Measurements from ENCODE around the gene ASB1. TPM values are rescaled to one million over a fixed set of nuclear protein-coding genes. Genes with fewer than 3 reads are reported as not detected.

The ASB1 gene
- total and polyA plus RNA-seq, 2 of the 13 experiments (the other 11 are each of a cell fraction or from before 2014, with no cell fraction given), result 48.6 to 49.2 TPM

- TF ChIP-seq ZNF318 (CRISPR knock-in tag; IDR thresholded peaks at IDR 0.05), result peak; percentile 91
- peak; percentile 70; the same call in 1 of the 2 replicates for TF ChIP-seq ZFP82 (CRISPR knock-in tag; IDR thresholded peaks at IDR 0.05; ENCODE audit: borderline replicate concordance)
- TF ChIP-seq ZNF317 (CRISPR knock-in tag; IDR thresholded peaks at IDR 0.05), result peak; percentile 95
- no peak for TF ChIP-seq SP1 (IDR thresholded peaks at IDR 0.05)
- peak; percentile 61; the same call in 1 of the 2 replicates for TF ChIP-seq SP1 (CRISPR knock-in tag; IDR thresholded peaks at IDR 0.05)
- no peak for TF ChIP-seq CENPX (CRISPR knock-in tag; IDR thresholded peaks at IDR 0.05)
- no peak for TF ChIP-seq ZNF570 (CRISPR knock-in tag; IDR thresholded peaks at IDR 0.05; ENCODE audit: borderline replicate concordance)
- TF ChIP-seq TARDBP (CRISPR knock-in tag; IDR thresholded peaks at IDR 0.05), result peak; percentile 100
- peak; percentile 97 for TF ChIP-seq ZNF724P (CRISPR knock-in tag; IDR thresholded peaks at IDR 0.05; ENCODE audit: borderline replicate concordance)
- TF ChIP-seq NFYB (CRISPR knock-in tag; IDR thresholded peaks at IDR 0.05), result no peak
- no peak for TF ChIP-seq DNMT1 (CRISPR knock-in tag; IDR thresholded peaks at IDR 0.05)
- TF ChIP-seq SATB2 (CRISPR knock-in tag; IDR thresholded peaks at IDR 0.05), result no peak; the same call in 1 of the 2 replicates
- TF ChIP-seq E2F2 (CRISPR knock-in tag; IDR thresholded peaks at IDR 0.05; ENCODE audit: borderline replicate concordance), result no peak
- TF ChIP-seq KAT8 (CRISPR knock-in tag; IDR thresholded peaks at IDR 0.05), result peak; percentile 93
- peak; percentile 77 for TF ChIP-seq ZNF781 (CRISPR knock-in tag; IDR thresholded peaks at IDR 0.05; ENCODE audit: borderline replicate concordance, not compliant biosample characterization)
- 0 out of 2 replicates have a peak, but pooled peaks have one; percentile 34 for TF ChIP-seq MAF1 (CRISPR knock-in tag; IDR thresholded peaks at IDR 0.05; ENCODE audit: borderline replicate concordance)
- peak; percentile 98 for TF ChIP-seq RCOR2 (CRISPR knock-in tag; IDR thresholded peaks at IDR 0.05)
- no peak for TF ChIP-seq ZNF713 (CRISPR knock-in tag; IDR thresholded peaks at IDR 0.05)
- no peak; the same call in 1 of the 2 replicates for TF ChIP-seq HINFP (CRISPR knock-in tag; IDR thresholded peaks at IDR 0.05; ENCODE audit: low read depth)
- 0 out of 2 replicates have a peak, but pooled peaks have one; percentile 57 for TF ChIP-seq GTF2F1 (IDR thresholded peaks at IDR 0.05; ENCODE audit: low read length)
- peak; percentile 82; the same call in 1 of the 2 replicates for TF ChIP-seq FOXC1 (CRISPR knock-in tag; IDR thresholded peaks at IDR 0.05; ENCODE audit: borderline replicate concordance)
These were observed 23.2 kb downstream of the ASB1 start (continued) for GRCh38 chr2:238449909-238450417.

Data from HepG2 (cell line).